HG03457 (cell line): ENCODE data around the gene RER1.

Experiments used
- ATAC-seq: cut with Tn5 transposase; IDR thresholded peaks from one replicate; pipeline ENCODE4 v1.9.1; 2021; ENCODE audit warnings: moderate number of reproducible peaks; ENCODE audit not compliant: unreplicated experiment

The RER1 gene

DNA sequence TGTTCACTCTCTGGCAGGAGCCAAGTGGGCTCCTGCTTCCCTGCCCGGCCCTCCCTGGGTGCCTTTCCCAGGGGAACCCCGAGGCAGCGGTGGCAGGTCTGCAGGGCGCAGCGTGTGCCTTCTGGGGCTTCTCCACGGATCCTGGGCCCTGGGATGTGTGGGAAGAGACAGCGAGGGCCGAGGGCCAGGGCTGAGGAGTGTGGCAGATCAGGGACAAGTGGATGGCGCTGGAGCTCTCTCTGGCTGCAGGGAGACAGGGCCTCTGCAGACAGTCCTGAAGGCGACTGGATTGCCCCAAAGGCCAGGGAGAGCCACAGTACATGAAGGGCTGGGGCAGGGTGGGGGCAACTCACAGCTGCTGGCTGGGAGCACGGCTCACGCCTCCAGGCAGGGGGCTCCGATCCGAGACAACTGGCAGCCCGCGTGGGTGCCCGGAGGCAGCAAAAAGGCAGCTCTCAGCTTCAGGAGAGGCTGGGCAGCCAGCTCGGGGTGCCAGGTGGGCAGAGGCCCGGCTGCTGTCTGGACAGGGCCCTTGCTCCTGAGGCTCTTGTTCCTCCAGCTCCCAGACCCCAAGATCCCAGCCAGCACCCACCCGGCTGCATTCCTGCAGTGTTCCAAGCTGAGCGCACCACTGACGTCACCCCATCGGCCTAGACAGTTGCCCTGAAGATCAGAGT, 16.3 kb upstream of the RER1 start:
- ATAC-seq = no peak

DNA sequence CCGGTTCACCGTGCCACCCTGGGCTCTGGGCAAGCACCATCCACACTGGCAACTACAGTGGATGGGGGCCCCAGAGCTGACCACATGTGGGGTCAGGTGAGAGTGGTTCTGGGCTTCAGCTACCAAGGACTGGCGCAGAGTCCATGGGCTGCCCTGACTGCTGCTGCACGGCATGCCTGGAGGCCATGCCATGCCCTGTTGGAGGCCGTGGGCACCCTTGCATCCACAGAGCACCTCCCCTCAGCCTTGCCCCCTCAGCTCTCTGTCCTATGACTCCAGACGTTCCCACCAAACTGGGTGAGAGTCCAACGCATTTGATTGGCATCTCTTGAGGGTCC, 15.7 kb upstream of the RER1 start:
- ATAC-seq = no peak

DNA sequence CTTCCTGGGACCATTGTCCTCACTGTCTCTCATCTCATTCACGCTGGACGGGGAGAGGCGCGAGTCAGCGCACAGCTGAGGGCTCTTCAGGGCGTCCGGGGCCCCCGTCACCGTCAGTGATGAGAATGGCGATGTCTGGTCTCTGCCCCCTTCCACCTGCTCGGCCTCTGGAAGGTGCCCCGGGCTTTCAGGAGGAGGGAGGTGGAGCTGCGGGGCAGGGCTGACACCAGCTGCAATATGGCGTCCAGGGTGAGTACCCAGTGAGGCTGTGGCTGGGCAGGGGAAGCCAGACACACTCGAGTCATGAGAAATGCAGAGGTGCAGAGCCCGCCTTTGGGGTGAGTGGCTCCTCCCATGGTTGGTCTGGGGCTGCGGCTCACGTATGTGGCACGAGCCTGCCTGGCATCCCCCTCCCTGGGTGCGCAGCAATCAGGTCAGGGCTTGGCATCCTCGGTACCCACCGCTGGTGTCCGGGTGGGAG, 15.3 kb upstream of the RER1 start:
- no peak for ATAC-seq

DNA sequence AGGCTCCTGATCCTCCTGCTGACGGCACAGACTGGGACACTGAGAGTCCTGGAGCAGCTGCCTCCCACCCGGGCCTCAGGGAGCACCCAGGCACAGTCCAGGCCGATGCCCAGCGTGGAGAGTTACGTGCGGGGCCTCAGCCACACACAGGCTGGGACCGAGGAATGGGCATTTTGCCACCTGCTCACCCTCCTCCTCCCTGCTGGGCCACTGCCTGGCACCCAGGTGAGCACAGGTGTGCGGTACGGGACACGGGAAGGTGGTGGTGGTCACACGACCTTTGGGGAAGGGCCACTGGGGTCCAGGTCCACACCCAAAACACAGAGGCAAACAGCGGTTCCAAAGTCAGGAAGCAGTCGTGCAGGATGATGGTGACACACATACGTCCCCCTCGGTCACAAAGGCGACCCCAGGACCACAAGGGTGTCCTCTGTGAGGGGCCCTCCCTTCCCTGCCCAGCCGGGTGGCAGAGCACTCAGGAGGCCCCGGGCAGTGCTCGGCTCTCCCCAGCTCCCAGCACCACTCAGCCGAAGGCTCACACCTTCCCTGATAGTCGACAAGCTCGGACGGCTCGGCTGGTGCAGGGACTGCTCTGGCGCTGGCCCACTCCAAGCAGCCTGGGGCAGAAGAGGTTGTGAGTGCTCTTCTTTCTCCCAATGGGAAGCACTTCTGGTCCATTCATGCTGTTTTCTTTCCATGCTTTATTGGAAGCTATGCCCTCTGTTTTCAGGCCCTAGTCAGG, 14.5 kb upstream of the RER1 start:
- no peak for ATAC-seq

DNA sequence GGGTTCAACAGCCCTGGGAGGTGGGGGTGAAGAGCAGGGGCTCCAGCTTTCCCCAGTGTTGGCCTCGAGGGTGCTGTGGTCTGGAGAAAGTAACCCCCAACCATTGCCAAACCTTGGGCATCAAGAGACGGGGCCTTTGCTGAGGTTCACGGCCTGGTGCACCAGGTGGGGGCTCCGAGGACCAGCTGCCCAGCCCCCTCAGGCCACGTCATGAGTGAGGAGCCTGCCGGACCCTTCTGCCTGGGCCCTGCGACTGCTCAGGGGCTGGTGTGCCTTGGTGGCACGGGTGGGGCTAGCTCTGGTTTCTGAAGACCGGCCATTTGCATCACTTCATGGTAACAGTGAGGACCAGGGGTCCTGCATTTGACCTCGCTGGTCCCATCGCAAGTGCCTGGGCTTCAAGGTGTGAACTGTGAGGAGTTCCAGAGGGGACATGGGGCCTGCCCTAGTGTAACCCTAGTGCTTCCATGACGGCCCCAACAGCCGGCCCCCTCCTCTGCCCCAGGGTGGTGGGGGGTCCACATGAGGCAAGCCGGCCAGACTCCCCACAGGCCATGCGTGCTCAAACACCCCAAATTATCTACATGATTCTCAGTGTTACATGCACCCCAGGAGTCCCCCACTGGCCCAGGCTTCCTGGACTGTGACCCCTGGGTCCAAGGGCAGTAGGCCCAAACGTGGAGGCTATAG, 13.7 kb upstream of the RER1 start:
- ATAC-seq = no peak

DNA sequence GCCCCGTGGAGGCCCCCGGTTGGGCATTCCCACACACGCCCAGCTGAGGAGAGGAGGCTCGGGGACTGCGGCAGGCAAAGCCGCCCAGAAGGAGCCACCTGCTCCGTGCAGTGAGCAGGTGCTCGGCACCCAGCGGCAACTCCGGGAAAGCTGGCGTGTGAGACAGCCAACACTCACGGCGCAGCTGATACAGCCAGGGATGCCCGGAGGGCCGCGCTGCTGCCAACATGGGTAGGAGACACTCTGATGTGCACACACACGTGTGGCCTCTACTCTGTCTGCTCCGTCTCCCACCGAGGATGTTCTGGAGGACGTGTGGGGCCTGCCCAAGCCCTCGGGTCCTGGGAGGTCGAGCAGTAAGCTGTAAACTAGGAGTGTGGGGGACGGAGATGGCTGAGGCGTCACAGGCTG, 13.2 kb upstream of the RER1 start:
- no peak for ATAC-seq

DNA sequence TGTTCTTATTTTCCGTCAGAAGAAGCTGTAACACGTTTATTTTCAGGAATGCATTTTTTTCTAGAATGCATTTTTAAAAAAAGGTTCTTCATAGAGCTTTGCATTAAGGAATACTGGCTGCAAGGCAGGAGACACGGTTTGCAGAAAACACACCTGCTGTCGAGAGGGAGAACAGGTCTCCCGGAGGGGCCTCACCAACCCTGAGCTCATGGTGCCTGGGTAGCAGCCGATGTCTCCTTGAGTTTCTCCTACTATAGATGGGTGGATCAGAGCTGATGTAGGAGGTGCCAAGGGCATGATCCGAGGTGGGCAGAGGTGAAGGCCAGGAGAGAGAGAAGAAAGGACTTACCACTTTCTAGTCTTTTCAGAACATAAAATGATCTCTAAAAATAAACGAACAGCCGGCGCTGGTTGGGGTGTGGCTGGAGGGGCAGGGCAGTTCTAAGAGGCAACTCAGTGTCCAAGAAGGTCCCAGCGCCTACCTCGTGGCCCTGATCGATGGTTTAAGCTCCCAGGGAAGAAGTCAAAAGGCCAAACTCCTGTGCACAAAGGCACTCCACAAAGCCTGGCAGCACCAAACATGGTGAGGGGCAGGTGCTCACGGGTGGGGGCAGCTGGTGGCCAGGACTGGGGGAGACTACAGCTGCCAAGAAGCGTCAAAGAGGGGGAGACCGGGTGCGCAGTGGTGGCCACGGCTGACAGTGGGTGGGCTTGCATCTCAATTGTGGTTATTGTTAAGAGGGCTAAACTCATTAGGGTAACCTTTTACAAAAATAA, 12.5 kb upstream of the RER1 start:
- ATAC-seq = no peak

DNA sequence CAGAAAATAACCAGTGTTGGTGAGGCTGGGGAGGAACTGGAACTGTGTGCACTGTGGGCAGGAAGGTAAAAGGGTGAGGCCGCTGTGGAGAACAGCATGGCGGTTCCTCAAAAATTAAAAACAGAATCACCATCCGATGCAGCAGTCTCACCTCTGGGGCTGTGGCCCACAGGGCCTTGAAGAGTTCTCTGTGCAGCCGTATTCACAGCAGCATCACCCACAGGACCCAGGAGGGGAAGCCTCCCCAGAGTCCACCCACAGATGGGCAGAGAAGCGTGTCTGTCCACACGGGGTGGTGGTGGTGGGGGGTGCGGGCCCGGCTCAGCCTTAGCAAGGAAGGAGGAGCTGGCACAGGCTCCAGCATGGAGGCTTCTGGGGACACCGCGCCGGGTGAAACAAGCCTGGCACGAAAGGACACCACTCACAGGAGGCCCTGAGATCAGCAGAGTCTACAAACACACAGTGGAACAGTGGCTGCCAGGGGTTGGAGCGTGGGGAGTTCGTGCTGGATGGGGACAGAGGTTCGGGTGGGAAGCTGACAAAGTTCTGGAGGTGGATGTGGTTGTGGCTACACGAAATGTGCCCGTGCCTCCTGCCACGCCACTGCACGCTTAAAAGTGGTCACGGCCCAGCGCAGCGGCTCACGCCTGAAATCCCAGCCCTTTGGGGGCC, 11.8 kb upstream of the RER1 start:
- ATAC-seq = no peak

DNA sequence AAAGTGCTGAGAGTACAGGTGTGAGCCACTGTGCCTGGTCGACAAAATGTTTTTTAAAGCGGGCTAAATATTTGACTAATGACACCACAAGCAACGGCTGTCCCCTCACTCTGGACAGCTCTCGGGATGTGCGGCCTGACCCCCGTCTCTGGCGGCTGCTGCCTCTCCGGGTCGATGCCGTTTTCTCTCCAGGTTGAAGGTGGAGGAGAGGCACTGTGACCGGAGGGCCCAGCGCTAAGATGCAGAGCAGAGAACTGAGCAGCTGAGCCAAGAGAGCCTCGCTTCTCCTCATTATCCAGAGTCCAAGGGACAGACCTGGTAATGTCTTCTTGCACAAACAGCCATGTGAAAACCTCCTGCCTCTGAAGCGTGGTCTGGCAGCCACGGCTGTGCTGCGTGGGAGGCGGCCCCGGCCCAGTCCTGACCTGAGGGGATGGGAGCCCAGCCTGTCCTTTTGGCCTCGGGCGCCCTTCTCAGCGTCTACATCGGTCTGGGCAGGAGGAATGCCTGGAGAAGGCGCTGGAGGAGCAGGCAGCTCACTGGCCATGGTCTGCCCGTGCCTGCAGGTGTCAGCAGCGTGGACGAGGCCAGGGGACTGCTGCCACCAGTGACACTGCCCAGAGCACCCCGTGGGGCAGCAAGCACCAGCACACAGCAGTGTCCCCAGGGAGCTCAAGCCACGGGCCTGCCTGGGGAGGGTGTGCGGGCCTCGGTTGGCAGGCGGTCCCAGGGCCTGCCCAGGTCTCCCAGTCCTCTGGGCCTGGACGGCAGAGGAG, 10.6 kb upstream of the RER1 start:
- no peak for ATAC-seq

DNA sequence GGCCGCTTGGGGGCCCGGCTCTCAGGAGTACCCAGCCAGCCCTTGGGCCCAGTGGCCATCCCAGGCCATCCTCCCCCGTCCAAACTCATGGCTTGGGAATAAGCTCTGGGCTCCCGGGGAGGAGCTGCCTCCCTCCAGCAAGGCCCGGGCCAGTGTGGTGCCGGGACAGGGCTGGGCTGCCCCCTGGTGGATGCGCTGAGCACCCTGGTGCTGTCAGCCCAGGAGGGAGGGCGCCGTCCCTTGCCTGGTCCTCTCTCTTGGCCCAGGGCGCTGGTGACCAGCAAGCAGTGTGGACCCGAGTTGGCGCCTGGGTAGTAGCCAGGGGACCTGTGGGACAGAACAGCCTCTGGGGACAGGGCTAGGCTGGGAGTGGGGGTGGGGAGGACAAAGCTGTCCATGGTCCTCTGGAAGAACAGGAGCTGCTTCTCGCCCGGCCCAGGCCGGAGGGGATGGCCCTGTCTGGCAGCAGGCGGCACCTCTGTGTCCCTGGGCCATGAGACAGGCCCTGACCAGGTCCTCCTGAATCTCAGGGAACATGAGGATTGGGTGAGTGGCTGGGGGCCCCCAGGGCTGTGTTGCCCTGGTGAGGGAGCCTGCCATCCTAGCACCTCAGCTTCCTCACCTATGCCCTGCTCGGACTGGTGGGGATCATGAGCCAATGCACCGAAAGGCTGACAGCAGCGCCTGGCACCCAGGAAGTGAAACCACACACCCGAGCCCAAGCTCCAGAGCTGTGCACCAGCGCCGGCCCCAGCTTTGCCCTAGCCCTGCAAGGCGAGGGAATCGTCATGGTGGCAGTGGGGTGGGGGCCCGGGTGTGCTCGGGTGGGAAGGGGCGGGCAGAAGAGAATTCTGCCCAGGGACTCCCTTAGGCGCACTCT, 9.7 kb upstream of the RER1 start:
- no peak for ATAC-seq

DNA sequence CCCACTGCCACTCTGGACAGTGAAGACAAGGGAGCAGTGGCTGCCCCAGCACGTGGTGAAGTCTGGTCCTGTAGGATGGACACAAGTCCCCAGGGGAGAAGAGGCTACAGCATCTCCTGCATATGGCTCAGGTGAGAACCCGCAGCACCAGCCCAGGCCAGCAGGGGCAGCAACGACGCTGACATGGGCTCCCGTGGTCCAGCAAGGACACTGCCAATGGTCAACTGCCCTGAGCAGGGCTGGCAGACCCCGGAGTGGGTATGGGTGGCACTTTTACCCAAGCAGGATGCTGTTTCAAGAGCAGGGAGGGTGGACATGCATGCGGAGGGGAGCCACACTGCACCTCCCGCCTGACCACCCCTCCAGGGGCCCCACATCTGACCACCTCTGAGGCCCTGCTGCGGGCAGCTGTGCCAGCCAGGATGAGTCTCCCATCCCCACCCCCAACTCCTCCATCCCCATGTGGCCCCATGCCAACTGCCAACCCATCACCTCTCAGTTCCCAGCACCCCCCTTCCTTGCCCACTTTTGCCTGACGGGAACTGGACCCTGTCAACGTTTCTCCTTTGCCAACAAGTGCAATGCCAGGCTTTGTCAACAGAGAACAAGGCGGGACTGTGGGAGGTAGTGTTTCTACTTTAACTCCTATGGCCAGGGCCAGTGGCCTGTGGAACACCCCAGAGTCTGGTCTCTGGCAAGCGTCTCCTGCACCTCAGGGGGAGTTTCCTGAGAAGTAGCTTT, 8.8 kb upstream of the RER1 start:
- no peak for ATAC-seq

DNA sequence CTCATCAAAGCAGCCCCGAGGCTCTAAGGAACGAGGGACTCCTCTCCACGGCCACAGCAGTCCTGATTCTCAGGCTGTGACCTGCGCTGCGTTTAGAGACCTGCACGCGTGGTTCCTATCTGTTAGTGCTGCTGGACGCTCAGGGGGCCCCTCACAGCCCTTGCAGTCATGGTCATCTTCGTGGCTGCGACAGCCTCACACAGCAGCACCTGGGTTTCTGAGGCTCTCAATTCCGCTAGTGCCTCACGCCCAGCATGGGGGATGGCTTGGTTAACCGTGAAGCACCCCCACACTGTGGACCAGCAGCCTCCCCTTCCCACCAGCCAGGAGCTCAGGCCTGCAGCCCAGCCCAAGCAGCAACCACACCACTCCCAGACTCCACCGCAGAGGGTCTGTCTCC, 8.1 kb upstream of the RER1 start:
- ATAC-seq = no peak

DNA sequence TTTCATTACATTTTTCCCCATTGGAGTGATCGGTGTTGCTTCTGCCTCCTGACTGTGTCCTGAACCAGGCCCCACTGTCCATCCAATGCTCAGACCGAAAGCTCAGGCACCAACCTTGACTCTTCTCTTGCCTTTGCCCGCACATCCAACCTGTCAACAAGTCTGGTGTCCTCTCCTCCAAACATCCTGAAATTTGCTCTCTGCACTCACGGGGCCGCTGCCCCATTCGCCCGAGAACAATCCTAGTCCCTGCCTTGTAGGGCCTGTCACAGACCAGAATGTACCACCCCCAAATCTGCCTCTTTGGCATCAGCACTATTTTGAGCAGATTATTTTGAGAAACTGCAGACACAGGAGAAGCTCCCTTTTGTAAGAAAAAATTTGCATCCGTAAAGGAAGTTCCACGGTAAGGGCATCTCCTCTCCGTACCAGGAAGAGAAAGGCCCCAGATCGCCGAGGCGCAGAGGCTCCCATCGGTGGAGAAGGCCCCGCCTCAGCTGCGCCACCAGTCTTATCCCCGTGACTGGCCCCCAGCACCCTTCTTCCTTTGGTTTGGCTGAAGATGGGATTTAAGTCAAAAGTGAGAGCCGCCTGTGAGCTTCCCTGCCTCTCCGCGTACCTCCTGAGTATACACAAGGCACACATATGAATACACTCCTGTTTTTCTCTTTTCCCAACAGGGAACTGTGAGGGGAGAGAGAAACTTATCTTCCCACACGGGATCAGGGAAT, 7.3 kb upstream of the RER1 start:
- no peak for ATAC-seq

DNA sequence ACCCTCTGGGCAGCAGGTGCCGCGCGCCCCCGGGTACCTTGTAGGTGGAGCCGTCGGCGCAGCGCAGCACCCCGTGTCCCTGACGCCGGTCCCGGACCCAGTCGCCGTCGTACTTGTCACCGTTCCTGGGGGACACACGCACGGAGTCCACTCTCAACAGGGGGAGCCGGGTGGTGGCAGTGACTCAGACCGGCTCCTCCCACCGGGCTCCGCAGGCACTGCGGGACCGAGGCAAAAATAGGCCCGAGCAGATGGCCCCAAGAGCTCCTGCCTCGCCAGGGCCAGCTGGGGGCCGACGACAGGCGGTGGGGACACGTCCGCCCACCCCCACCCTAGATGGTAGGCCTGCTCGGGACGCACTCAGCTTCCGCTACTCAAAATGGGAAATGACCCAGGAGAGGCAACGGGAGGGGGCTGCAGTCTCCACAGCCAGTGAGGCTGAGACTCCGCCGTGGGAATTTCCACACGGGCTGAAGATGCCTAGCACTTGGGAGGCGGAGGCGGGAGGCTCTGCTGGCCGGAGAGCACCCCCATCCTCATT, 6.6 kb upstream of the RER1 start:
- no peak for ATAC-seq

DNA sequence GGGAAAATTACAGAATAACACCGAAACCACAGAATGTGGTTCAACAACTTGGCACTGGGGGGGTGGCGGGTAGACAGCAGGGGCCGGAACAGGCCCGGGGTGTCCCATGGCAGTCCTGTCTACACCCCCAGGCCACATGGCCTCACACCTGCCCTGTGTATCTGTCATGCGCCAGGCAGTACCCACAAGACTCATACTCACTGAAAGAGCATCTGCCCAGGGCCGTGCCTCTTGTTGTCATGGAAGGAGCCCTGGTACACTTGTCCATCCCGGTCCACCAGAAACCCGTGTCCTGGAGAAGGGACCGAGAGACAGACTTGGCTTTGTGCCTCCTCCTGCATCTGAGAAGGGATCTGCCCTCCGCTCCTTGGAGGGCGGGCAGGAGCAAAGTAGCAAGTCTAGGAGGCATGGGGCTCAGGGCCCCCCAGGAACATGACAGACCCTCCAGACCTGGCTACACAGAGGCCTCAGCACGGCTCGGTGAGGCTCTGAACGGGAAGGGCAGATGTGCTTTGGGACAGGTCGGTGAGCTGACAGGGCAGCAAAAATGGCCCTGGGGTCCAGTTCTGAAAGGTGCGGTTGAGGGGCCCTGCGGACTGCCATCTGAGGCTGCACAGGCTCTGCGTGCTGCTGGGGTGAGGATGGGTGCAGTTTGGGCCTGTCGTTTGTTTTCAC, 5.9 kb upstream of the RER1 start:
- ATAC-seq = no peak

DNA sequence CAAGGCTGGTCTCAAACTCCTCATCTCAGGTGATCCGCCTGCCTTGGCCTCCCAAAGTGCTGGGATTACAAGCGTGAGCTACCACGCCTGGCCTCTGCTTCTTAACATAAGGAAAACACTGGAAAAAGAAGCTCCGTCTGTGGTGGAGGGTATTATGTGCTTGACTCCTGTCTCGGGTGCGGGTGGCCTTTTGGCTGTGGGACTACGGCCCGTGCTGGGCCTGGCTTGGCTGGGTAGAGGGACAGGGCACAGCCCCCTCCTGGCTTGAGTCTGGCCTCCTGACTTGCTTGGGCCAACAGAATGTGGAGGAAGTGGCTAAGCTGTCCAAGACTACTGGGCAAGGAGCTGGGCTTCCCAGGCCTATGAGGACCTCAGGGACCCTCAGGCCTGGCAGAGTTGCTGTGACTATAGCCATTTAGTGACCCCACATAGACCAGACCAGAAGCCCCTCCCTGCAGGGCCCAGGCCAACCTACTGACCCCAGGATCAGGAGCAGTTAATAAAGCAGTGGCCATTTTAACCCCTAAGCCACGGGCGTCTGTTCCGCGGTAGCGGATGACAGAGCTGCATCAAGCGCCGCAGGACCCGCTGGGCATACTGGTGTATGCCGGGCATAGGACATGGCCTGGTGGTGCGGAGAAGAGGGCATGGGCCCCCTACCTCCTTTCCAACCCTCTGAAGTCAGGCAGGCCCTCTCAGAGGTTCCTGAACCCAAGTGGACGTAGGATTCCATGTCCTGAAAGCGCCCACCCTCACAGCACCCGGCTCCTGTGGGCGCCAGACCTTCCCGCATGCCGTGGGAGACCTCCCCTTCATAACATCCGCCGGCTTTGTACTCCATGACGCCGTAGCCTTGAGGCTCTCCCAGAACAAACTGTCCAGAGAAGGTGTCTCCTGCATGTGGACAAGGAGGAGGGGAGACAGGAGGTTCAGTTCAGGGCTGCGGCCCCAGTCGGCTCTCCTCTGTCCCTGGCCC, 4.7 kb upstream of the RER1 start:
- ATAC-seq = no peak
